GM12874 (cell line): ENCODE measurements around the gene CD1E.

Source experiments
- CTCF ChIP-seq: IDR thresholded peaks from 2 replicates; pipeline ENCODE4 v1.5.1; 2011; ENCODE audit warnings: low read depth, mild to moderate bottlenecking, control low read depth, low read length, moderate library complexity; ENCODE audit not compliant: insufficient read depth

CD1E gene

GRCh38 chr1:158329300-158329699, 24.4 kb upstream of the CD1E start:
- no peak for TF ChIP-seq CTCF

- peak; percentile 52 for TF ChIP-seq CTCF
Observed at GRCh38 chr1:158329733-158330132, 24.0 kb upstream of the CD1E start.

- TF ChIP-seq CTCF, result no peak
Observed at GRCh38 chr1:158330391-158331105, 23.1 kb upstream of the CD1E start.

GRCh38 chr1:158331106-158331425, 22.6 kb upstream of the CD1E start:
- TF ChIP-seq CTCF, result no peak

GRCh38 chr1:158331481-158332150, 22.1 kb upstream of the CD1E start, which contains the start of gene CD1B:
TSS of gene CD1B (minus strand) at chr1:158331531. CDS start at chr1:158331423, 108 bp downstream.
- TF ChIP-seq CTCF, result no peak

- TF ChIP-seq CTCF, result no peak
Observed at GRCh38 chr1:158333405-158334155, 20.1 kb upstream of the CD1E start.

GRCh38 chr1:158334526-158335212, 19.0 kb upstream of the CD1E start:
- no peak for TF ChIP-seq CTCF
